GM23338 (cell line): Measurements from ENCODE around the gene CDC42BPB. TPM values are rescaled to one million over a fixed set of nuclear protein-coding genes. Genes with fewer than 3 reads are reported as not detected.

ENCODE experiments used
- ATAC-seq: fragments of 200-7000 bp; cut with Tn5 transposase; 3 replicates; pipeline ENCODE4 v1.9.1; 2020
- DNase-seq: peaks from one replicate; pipeline ENCODE4 v3.0.0-alpha.2; 2015; ENCODE audit warnings: low spot score
- H2AFZ ChIP-seq: fragments of 200-600 bp; sonication (generic); 2 replicates; pipeline ENCODE4 v1.8.0; 2016; ENCODE audit warnings: antibody characterized with exemption, mild to moderate bottlenecking, moderate library complexity
- H3F3A ChIP-seq: fragments of 200-600 bp; sonication (generic); replicated peaks from 2 replicates; pipeline ENCODE4 v1.8.0; 2017; ENCODE audit warnings: antibody characterized with exemption, mixed run types, low read depth
- H3K27ac ChIP-seq: fragments of 200-600 bp; sonication (generic); 2 replicates; pipeline ENCODE4 v1.6.1; 2016; ENCODE audit warnings: low read depth
- H3K27me3 ChIP-seq: fragments of 200-600 bp; sonication (generic); 2 replicates; pipeline ENCODE4 v1.8.0; 2016; ENCODE audit warnings: mild to moderate bottlenecking, mixed run types, moderate library complexity; ENCODE audit not compliant: insufficient read depth
- H3K36me3 ChIP-seq: fragments of 200-600 bp; sonication (generic); 2 replicates; pipeline ENCODE4 v1.8.0; 2016; ENCODE audit warnings: mild to moderate bottlenecking; ENCODE audit not compliant: insufficient read depth
- H3K4me1 ChIP-seq: fragments of 200-600 bp; sonication (generic); 2 replicates; pipeline ENCODE4 v1.8.0; 2016; ENCODE audit warnings: mild to moderate bottlenecking, moderate library complexity; ENCODE audit not compliant: insufficient read depth
- H3K4me2 ChIP-seq: fragments of 200-600 bp; sonication (generic); 2 replicates; pipeline ENCODE4 v1.7.1; 2017; ENCODE audit warnings: mixed run types
- H3K4me3 ChIP-seq: fragments of 200-600 bp; sonication (generic); 2 replicates; pipeline ENCODE4 v1.6.1; 2016; ENCODE audit warnings: mixed run types
- H3K79me2 ChIP-seq: fragments of 200-600 bp; sonication (generic); replicated peaks from 2 replicates; pipeline ENCODE4 v1.8.0; 2017; ENCODE audit warnings: mild to moderate bottlenecking; ENCODE audit not compliant: insufficient read depth
- H3K9me2 ChIP-seq: fragments of 200-600 bp; sonication (generic); 2 replicates; pipeline ENCODE4 v1.8.0; 2017; ENCODE audit not compliant: insufficient read depth
- H4K20me1 ChIP-seq: fragments of 200-600 bp; sonication (generic); replicated peaks from 2 replicates; pipeline ENCODE4 v1.8.0; 2017; ENCODE audit warnings: mild to moderate bottlenecking; ENCODE audit not compliant: insufficient read depth
- H3K27ac Mint-ChIP-seq: 2 replicates; pipeline ENCODE4 v1.8.0; 2020; ENCODE audit warnings: inconsistent platforms, mild to moderate bottlenecking, moderate library complexity, mixed read lengths
- H3K27me3 Mint-ChIP-seq: 3 replicates; pipeline ENCODE4 v1.8.0; 2022; ENCODE audit warnings: low read depth, mild to moderate bottlenecking, moderate library complexity, mixed read lengths, inconsistent platforms; ENCODE audit not compliant: insufficient read depth, poor library complexity
- H3K36me3 Mint-ChIP-seq: 3 replicates; pipeline ENCODE4 v1.8.0; 2021; ENCODE audit warnings: low read depth, mild to moderate bottlenecking, inconsistent platforms, moderate library complexity, mixed read lengths
- H3K4me1 Mint-ChIP-seq: 3 replicates; pipeline ENCODE4 v1.8.0; 2020; ENCODE audit warnings: mild to moderate bottlenecking, inconsistent platforms, mixed read lengths
- H3K4me3 Mint-ChIP-seq: 3 replicates; pipeline ENCODE4 v1.8.0; 2021; ENCODE audit warnings: moderate library complexity, mild to moderate bottlenecking, inconsistent platforms, mixed read lengths
- H3K9me3 Mint-ChIP-seq: 3 replicates; pipeline ENCODE4 v1.8.0; 2020; ENCODE audit warnings: moderate library complexity, mild to moderate bottlenecking, inconsistent platforms, mixed read lengths
- CREB1 ChIP-seq: fragments of 250-450 bp; sonication (Bioruptor Pico); IDR thresholded peaks from 2 replicates; pipeline ENCODE4 v1.5.0; 2020; ENCODE audit warnings: low read depth, mild to moderate bottlenecking, moderate library complexity
- EZH2 ChIP-seq: fragments of 200-600 bp; sonication (generic); IDR thresholded peaks from one replicate; pipeline ENCODE4 v1.8.0; 2017; ENCODE audit warnings: antibody characterized with exemption, mild to moderate bottlenecking, low read depth; ENCODE audit not compliant: unreplicated experiment
- EZH2phosphoT487 ChIP-seq: fragments of 200-600 bp; sonication (generic); IDR thresholded peaks from one replicate; pipeline ENCODE4 v1.8.1; 2018; ENCODE audit warnings: antibody characterized with exemption; ENCODE audit not compliant: unreplicated experiment
- JUNB ChIP-seq: IDR thresholded peaks from one replicate; pipeline ENCODE4 v1.6.1; 2016; ENCODE audit warnings: antibody characterized with exemption; ENCODE audit not compliant: unreplicated experiment
- NANOG ChIP-seq: IDR thresholded peaks from 2 replicates; pipeline ENCODE4 v1.6.1; 2016; ENCODE audit warnings: antibody characterized with exemption, borderline replicate concordance
- POLR2AphosphoS5 ChIP-seq: IDR thresholded peaks from 2 replicates; pipeline ENCODE4 v1.6.1; 2016; ENCODE audit warnings: antibody characterized with exemption, low read depth
- STAT1 ChIP-seq: IDR thresholded peaks from one replicate; pipeline ENCODE4 v1.6.1; 2016; ENCODE audit warnings: antibody characterized with exemption; ENCODE audit not compliant: unreplicated experiment
- ZNF114 ChIP-seq: fragments of 250-450 bp; sonication (Bioruptor Pico); IDR thresholded peaks from 2 replicates; pipeline ENCODE4 v1.5.0; 2020; ENCODE audit warnings: mild to moderate bottlenecking, moderate library complexity
- ZNF331 ChIP-seq: fragments of 250-450 bp; sonication (Bioruptor Pico); IDR thresholded peaks from 2 replicates; pipeline ENCODE4 v1.5.0; 2020; ENCODE audit warnings: low read depth, mild to moderate bottlenecking, moderate library complexity
- polyA plus RNA-seq: library from polyadenylated mRNA; unstranded; fragments of >200 nt; fragmentation: Nextera tagmentation; extraction: Ambion mirVana; gene quantifications from 2 replicates; pipeline ENCODE4 v1.2.1, GENCODE V29; 2016
- total RNA-seq: library from RNA; depleted of rRNA; stranded (reverse); fragments of >200 nt; shearing (Covaris generic); gene quantifications from 2 replicates; pipeline ENCODE4 v1.2.3, GENCODE V29; 2014
- TF ChIP-seq, protein P1 (sequence below): fragments of 250-450 bp; sonication (Bioruptor Pico); IDR thresholded peaks from 2 replicates; pipeline ENCODE4 v1.5.0; 2020; ENCODE audit warnings: mild to moderate bottlenecking, moderate library complexity
- TF ChIP-seq, protein P2 (sequence below): IDR thresholded peaks from 2 replicates; pipeline ENCODE4 v1.6.1; 2016; ENCODE audit warnings: antibody characterized with exemption
- TF ChIP-seq, protein P3 (sequence below): IDR thresholded peaks from one replicate; pipeline ENCODE4 v1.6.1; 2018; ENCODE audit warnings: antibody characterized with exemption; ENCODE audit not compliant: unreplicated experiment
- TF ChIP-seq, protein P4 (sequence below), 2 experiments: fragments of 200-600 bp in 1 of 2; sonication (generic) in 1 of 2; conservative IDR thresholded peaks; 2 replicates each; pipeline versions ENCODE4 v1.5.1 to v1.6.1; 2016 to 2017; ENCODE audit warnings: antibody characterized with exemption in 2 of 2, low read depth in 2 of 2, mild to moderate bottlenecking in 2 of 2, moderate library complexity in 1 of 2

The CDC42BPB gene
- total and polyA plus RNA-seq, 2 experiments from 2014 or later: 12.3 to 127 TPM

DNA sequence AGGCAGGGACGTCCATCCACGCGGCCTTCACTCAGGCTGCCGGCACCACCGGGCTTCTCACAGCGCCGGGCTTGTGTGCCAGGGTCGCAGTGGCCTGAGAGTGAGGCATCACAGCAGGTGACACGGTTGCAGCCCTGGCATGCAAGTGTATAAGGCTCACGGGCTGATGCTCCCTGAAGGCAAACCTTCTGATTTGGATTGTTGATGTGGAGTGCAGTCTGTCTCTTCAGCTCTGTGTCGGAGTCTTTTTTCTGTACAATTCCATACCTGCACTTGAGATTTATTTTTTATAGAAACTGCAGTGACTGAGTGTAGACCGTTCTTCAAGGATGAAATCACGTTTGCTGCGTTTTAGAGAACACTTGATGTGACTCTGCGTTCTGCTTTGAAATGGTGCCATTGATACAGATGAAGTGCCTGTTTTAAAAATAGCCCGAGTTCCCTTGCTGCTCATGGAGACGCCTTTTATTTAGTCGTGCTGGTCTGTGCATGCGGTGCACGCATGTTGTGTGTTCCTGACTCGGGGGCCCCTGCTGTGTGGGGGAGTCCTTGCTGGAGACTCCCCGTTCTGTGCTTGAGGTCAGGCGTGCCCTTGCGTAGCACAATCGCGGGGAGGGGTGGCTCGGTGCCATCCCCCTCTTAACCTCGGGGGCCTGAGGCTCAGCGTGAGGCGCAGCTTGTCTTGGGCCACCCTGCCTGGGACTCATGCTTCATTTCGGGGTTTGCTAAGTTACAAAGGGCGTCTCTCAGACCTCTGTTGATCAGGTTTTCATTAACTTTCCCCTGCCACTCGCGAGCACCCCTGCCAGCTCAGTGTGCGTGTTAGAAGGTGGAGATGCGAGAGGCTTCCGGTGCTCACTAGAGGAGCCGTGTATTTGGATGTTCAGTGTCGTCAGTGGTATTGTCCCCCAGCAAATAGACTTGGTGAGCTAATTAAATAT, 156.4 kb downstream of the CDC42BPB start:
- Histone ChIP-seq H3K27ac (peak overlapping the region; percentile 63; the same call in 1 of the 2 replicates), H3K4me1 (no peaks in the 10 kb centered on the region), H3K4me2 (no peak overlapping the region), H3K27me3 (no peaks in the 10 kb centered on the region), H3K9me2 (no peaks in the 10 kb centered on the region), H3F3A (0 out of 2 replicates have a peak, but pooled peaks cover 4% of the 10 kb centered on the region), H4K20me1 (no peaks in the 10 kb centered on the region), H3K36me3 (no peaks in the 10 kb centered on the region), H3K79me2 (no peaks in the 10 kb centered on the region), H3K4me3 (no peak overlapping the region), H2AFZ (no peak overlapping the region)
- H3K36me3 Mint-ChIP-seq: peaks cover 17% of the 10 kb centered on the region
- ATAC-seq: no peak
- peak overlapping the region; percentile 24; the same call in 1 of the 2 replicates for H3K27ac Mint-ChIP-seq
- no peak overlapping the region for H3K4me3 Mint-ChIP-seq
- H3K9me3 Mint-ChIP-seq: peaks cover 10% of the 10 kb centered on the region
- peaks cover 4% of the 10 kb centered on the region for H3K27me3 Mint-ChIP-seq
- H3K4me1 Mint-ChIP-seq: peaks cover 4% of the 10 kb centered on the region; the same call in 2 of the 3 replicates
- TF ChIP-seq EZH2phosphoT487: no peak
- no peak for TF ChIP-seq STAT1
- no peak for TF ChIP-seq EZH2
- TF ChIP-seq, protein P1, sequence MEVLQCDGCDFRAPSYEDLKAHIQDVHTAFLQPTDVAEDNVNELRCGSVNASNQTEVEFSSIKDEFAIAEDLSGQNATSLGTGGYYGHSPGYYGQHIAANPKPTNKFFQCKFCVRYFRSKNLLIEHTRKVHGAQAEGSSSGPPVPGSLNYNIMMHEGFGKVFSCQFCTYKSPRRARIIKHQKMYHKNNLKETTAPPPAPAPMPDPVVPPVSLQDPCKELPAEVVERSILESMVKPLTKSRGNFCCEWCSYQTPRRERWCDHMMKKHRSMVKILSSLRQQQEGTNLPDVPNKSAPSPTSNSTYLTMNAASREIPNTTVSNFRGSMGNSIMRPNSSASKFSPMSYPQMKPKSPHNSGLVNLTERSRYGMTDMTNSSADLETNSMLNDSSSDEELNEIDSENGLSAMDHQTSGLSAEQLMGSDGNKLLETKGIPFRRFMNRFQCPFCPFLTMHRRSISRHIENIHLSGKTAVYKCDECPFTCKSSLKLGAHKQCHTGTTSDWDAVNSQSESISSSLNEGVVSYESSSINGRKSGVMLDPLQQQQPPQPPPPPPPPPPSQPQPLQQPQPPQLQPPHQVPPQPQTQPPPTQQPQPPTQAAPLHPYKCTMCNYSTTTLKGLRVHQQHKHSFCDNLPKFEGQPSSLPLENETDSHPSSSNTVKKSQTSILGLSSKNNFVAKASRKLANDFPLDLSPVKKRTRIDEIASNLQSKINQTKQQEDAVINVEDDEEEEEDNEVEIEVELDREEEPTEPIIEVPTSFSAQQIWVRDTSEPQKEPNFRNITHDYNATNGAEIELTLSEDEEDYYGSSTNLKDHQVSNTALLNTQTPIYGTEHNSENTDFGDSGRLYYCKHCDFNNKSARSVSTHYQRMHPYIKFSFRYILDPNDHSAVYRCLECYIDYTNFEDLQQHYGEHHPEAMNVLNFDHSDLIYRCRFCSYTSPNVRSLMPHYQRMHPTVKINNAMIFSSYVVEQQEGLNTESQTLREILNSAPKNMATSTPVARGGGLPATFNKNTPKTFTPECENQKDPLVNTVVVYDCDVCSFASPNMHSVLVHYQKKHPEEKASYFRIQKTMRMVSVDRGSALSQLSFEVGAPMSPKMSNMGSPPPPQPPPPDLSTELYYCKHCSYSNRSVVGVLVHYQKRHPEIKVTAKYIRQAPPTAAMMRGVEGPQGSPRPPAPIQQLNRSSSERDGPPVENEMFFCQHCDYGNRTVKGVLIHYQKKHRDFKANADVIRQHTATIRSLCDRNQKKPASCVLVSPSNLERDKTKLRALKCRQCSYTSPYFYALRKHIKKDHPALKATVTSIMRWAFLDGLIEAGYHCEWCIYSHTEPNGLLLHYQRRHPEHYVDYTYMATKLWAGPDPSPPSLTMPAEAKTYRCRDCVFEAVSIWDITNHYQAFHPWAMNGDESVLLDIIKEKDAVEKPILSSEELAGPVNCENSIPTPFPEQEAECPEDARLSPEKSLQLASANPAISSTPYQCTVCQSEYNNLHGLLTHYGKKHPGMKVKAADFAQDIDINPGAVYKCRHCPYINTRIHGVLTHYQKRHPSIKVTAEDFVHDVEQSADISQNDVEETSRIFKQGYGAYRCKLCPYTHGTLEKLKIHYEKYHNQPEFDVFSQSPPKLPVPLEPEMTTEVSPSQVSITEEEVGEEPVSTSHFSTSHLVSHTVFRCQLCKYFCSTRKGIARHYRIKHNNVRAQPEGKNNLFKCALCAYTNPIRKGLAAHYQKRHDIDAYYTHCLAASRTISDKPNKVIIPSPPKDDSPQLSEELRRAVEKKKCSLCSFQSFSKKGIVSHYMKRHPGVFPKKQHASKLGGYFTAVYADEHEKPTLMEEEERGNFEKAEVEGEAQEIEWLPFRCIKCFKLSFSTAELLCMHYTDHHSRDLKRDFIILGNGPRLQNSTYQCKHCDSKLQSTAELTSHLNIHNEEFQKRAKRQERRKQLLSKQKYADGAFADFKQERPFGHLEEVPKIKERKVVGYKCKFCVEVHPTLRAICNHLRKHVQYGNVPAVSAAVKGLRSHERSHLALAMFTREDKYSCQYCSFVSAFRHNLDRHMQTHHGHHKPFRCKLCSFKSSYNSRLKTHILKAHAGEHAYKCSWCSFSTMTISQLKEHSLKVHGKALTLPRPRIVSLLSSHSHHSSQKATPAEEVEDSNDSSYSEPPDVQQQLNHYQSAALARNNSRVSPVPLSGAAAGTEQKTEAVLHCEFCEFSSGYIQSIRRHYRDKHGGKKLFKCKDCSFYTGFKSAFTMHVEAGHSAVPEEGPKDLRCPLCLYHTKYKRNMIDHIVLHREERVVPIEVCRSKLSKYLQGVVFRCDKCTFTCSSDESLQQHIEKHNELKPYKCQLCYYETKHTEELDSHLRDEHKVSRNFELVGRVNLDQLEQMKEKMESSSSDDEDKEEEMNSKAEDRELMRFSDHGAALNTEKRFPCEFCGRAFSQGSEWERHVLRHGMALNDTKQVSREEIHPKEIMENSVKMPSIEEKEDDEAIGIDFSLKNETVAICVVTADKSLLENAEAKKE: no peak
- TF ChIP-seq, protein P2, sequence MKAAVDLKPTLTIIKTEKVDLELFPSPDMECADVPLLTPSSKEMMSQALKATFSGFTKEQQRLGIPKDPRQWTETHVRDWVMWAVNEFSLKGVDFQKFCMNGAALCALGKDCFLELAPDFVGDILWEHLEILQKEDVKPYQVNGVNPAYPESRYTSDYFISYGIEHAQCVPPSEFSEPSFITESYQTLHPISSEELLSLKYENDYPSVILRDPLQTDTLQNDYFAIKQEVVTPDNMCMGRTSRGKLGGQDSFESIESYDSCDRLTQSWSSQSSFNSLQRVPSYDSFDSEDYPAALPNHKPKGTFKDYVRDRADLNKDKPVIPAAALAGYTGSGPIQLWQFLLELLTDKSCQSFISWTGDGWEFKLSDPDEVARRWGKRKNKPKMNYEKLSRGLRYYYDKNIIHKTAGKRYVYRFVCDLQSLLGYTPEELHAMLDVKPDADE: no peak
- TF ChIP-seq ZNF331: no peak
- TF ChIP-seq JUNB: no peak
- no peak for TF ChIP-seq POLR2AphosphoS5
- TF ChIP-seq ZNF114: no peak
- TF ChIP-seq, protein P3, sequence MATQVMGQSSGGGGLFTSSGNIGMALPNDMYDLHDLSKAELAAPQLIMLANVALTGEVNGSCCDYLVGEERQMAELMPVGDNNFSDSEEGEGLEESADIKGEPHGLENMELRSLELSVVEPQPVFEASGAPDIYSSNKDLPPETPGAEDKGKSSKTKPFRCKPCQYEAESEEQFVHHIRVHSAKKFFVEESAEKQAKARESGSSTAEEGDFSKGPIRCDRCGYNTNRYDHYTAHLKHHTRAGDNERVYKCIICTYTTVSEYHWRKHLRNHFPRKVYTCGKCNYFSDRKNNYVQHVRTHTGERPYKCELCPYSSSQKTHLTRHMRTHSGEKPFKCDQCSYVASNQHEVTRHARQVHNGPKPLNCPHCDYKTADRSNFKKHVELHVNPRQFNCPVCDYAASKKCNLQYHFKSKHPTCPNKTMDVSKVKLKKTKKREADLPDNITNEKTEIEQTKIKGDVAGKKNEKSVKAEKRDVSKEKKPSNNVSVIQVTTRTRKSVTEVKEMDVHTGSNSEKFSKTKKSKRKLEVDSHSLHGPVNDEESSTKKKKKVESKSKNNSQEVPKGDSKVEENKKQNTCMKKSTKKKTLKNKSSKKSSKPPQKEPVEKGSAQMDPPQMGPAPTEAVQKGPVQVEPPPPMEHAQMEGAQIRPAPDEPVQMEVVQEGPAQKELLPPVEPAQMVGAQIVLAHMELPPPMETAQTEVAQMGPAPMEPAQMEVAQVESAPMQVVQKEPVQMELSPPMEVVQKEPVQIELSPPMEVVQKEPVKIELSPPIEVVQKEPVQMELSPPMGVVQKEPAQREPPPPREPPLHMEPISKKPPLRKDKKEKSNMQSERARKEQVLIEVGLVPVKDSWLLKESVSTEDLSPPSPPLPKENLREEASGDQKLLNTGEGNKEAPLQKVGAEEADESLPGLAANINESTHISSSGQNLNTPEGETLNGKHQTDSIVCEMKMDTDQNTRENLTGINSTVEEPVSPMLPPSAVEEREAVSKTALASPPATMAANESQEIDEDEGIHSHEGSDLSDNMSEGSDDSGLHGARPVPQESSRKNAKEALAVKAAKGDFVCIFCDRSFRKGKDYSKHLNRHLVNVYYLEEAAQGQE: no peak
- no peak for TF ChIP-seq CREB1 (CRISPR knock-in tag)
- TF ChIP-seq, protein P4, sequence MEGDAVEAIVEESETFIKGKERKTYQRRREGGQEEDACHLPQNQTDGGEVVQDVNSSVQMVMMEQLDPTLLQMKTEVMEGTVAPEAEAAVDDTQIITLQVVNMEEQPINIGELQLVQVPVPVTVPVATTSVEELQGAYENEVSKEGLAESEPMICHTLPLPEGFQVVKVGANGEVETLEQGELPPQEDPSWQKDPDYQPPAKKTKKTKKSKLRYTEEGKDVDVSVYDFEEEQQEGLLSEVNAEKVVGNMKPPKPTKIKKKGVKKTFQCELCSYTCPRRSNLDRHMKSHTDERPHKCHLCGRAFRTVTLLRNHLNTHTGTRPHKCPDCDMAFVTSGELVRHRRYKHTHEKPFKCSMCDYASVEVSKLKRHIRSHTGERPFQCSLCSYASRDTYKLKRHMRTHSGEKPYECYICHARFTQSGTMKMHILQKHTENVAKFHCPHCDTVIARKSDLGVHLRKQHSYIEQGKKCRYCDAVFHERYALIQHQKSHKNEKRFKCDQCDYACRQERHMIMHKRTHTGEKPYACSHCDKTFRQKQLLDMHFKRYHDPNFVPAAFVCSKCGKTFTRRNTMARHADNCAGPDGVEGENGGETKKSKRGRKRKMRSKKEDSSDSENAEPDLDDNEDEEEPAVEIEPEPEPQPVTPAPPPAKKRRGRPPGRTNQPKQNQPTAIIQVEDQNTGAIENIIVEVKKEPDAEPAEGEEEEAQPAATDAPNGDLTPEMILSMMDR (conservative IDR thresholded peaks at IDR 0.05; ENCODE audit: low read depth in 2 of 2): no peak
- no peak for TF ChIP-seq NANOG
- DNase-seq: no peak
